HCT116 (cell line): ENCODE results near the gene CHST3.

Source experiments
- EZH2 ChIP-seq: fragments of 200-600 bp; sonication (generic); IDR thresholded peaks from 2 replicates; pipeline ENCODE4 v1.6.1; 2017; ENCODE audit warnings: antibody characterized with exemption, mixed run types
- EZH2phosphoT487 ChIP-seq: fragments of 200-600 bp; IDR thresholded peaks from 2 replicates; pipeline ENCODE4 v1.6.1; 2018; ENCODE audit warnings: antibody characterized with exemption, borderline replicate concordance
- FOSL1 ChIP-seq: IDR thresholded peaks from 2 replicates; pipeline ENCODE4 v1.6.1; 2012; ENCODE audit warnings: low read depth
- JUND ChIP-seq: IDR thresholded peaks from 2 replicates; pipeline ENCODE4 v1.6.1; 2012
- POLR2A ChIP-seq: IDR thresholded peaks from 2 replicates; pipeline ENCODE4 v1.7.0; 2011; ENCODE audit warnings: borderline replicate concordance; ENCODE audit not compliant: insufficient read depth, insufficient read length; ENCODE audit errors: extremely low read depth
- POLR2AphosphoS5 ChIP-seq: IDR thresholded peaks from 2 replicates; pipeline ENCODE4 v1.6.1; 2011; ENCODE audit warnings: mild to moderate bottlenecking, low read depth, low read length, moderate library complexity
- SP1 ChIP-seq: IDR thresholded peaks from 2 replicates; pipeline ENCODE4 v1.6.1; 2012; ENCODE audit warnings: low read depth
- SRF ChIP-seq: IDR thresholded peaks from 2 replicates; pipeline ENCODE4 v1.6.1; 2012; ENCODE audit warnings: low read depth
- TCF7L2 ChIP-seq: IDR thresholded peaks from 2 replicates; pipeline ENCODE4 v1.7.0; 2011; ENCODE audit warnings: borderline replicate concordance, inconsistent platforms; ENCODE audit not compliant: insufficient read depth, insufficient read length; ENCODE audit errors: extremely low read depth
- ZFX ChIP-seq: fragments of 450-650 bp; IDR thresholded peaks from 2 replicates; pipeline ENCODE4 v1.6.1; 2017
- TF ChIP-seq, protein P1 (sequence below), 3 experiments: fragments of 200-600 bp in 1 of 3; sonication (generic) in 1 of 3; IDR thresholded peaks in 2 of 3; conservative IDR thresholded peaks in 1 of 3; 2 replicates each; pipeline ENCODE4 v1.5.1; 2012 to 2017; ENCODE audit warnings: low read depth in 2 of 3, low read length in 2 of 3, antibody characterized with exemption in 1 of 3, borderline replicate concordance in 1 of 3, control low read depth in 1 of 3, mild to moderate bottlenecking in 1 of 3, mixed read lengths in 1 of 3, mixed run types in 1 of 3, moderate library complexity in 1 of 3; ENCODE audit not compliant: insufficient read depth in 1 of 3
- TF ChIP-seq, protein P2 (sequence below): IDR thresholded peaks from 2 replicates; pipeline ENCODE4 v1.6.1; 2012
- TF ChIP-seq, protein P3 (sequence below): IDR thresholded peaks from 2 replicates; pipeline ENCODE4 v1.6.1; 2012; ENCODE audit warnings: low read depth

DNA sequence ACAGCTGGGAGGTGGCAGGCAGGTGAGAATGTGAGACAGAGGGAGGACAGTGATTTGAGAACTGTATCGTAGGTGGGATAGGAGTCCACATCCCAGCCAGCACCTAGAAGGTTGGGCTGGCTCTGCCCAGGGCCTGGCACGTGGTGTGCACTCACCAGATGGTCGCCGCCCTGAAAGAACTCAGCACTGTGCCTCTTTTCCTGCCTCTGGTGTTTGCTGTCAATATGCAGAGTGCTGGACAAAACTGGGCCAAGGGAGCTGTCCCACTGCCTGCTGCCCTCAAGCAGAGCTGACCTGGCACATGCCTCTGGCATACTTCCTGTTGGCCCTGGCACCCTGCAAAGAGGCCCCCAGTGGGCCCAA is 36.8 kb downstream of the CHST3 start:
- TF ChIP-seq POLR2A, result no peak
- no peak for TF ChIP-seq FOSL1
- TF ChIP-seq, protein P1, sequence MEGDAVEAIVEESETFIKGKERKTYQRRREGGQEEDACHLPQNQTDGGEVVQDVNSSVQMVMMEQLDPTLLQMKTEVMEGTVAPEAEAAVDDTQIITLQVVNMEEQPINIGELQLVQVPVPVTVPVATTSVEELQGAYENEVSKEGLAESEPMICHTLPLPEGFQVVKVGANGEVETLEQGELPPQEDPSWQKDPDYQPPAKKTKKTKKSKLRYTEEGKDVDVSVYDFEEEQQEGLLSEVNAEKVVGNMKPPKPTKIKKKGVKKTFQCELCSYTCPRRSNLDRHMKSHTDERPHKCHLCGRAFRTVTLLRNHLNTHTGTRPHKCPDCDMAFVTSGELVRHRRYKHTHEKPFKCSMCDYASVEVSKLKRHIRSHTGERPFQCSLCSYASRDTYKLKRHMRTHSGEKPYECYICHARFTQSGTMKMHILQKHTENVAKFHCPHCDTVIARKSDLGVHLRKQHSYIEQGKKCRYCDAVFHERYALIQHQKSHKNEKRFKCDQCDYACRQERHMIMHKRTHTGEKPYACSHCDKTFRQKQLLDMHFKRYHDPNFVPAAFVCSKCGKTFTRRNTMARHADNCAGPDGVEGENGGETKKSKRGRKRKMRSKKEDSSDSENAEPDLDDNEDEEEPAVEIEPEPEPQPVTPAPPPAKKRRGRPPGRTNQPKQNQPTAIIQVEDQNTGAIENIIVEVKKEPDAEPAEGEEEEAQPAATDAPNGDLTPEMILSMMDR (IDR thresholded peaks at IDR 0.05 in 2 of 3, conservative IDR thresholded peaks at IDR 0.05 in 1 of 3; ENCODE audit: borderline replicate concordance in 1 of 3, insufficient read depth in 1 of 3, low read depth in 2 of 3, low read length in 2 of 3), result no peak
- no peak for TF ChIP-seq ZFX
- TF ChIP-seq, protein P2, sequence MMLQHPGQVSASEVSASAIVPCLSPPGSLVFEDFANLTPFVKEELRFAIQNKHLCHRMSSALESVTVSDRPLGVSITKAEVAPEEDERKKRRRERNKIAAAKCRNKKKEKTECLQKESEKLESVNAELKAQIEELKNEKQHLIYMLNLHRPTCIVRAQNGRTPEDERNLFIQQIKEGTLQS, result no peak
- TF ChIP-seq, protein P3, sequence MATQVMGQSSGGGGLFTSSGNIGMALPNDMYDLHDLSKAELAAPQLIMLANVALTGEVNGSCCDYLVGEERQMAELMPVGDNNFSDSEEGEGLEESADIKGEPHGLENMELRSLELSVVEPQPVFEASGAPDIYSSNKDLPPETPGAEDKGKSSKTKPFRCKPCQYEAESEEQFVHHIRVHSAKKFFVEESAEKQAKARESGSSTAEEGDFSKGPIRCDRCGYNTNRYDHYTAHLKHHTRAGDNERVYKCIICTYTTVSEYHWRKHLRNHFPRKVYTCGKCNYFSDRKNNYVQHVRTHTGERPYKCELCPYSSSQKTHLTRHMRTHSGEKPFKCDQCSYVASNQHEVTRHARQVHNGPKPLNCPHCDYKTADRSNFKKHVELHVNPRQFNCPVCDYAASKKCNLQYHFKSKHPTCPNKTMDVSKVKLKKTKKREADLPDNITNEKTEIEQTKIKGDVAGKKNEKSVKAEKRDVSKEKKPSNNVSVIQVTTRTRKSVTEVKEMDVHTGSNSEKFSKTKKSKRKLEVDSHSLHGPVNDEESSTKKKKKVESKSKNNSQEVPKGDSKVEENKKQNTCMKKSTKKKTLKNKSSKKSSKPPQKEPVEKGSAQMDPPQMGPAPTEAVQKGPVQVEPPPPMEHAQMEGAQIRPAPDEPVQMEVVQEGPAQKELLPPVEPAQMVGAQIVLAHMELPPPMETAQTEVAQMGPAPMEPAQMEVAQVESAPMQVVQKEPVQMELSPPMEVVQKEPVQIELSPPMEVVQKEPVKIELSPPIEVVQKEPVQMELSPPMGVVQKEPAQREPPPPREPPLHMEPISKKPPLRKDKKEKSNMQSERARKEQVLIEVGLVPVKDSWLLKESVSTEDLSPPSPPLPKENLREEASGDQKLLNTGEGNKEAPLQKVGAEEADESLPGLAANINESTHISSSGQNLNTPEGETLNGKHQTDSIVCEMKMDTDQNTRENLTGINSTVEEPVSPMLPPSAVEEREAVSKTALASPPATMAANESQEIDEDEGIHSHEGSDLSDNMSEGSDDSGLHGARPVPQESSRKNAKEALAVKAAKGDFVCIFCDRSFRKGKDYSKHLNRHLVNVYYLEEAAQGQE, result no peak
- no peak for TF ChIP-seq EZH2
- no peak for TF ChIP-seq JUND
- no peak for TF ChIP-seq TCF7L2
- TF ChIP-seq EZH2phosphoT487, result no peak
- TF ChIP-seq POLR2AphosphoS5, result no peak
- TF ChIP-seq SP1, result no peak
- TF ChIP-seq SRF, result no peak
